Keratinocyte (primary cell): ENCODE measurements around the gene SDF2L1. TPM values are rescaled to one million over a fixed set of nuclear protein-coding genes. Genes with fewer than 3 reads are reported as not detected.

Experiments used
- DNase-seq: peaks from one replicate; pipeline ENCODE4 v3.0.0-alpha.2; 2011; ENCODE audit warnings: low read depth, missing footprints, low spot score
- FAIRE-seq: peaks from 2 replicates; lab custom pipeline; 2011; peaks lifted over from hg19 to GRCh38; lab: Jason Lieb, UNC
- H2AFZ ChIP-seq: 2 replicates; pipeline ENCODE4 v1.6.0; 2012; ENCODE audit warnings: low read length, control low read depth, inconsistent platforms; ENCODE audit not compliant: control insufficient read depth
- H3K27ac ChIP-seq: 2 replicates; pipeline ENCODE4 v1.5.1; 2011; ENCODE audit warnings: low read length; ENCODE audit not compliant: control insufficient read depth, insufficient read depth
- H3K27me3 ChIP-seq: 3 replicates; pipeline ENCODE4 v1.6.0; 2011; ENCODE audit warnings: low read length; ENCODE audit not compliant: control insufficient read depth, insufficient read depth; ENCODE audit errors: extremely low read depth
- H3K36me3 ChIP-seq, 2 experiments: 2 replicates in 1 of 2; 3 replicates in 1 of 2; pipeline ENCODE4 v1.5.1; 2011; ENCODE audit warnings: low read length in 2 of 2, mild to moderate bottlenecking in 1 of 2; ENCODE audit not compliant: control insufficient read depth in 2 of 2, insufficient read depth in 2 of 2; ENCODE audit errors: extremely low read depth in 1 of 2
- H3K4me1 ChIP-seq: 3 replicates; pipeline ENCODE4 v1.5.1; 2011; ENCODE audit warnings: low read length; ENCODE audit not compliant: control insufficient read depth, insufficient read depth; ENCODE audit errors: extremely low read depth
- H3K4me2 ChIP-seq: 3 replicates; pipeline ENCODE4 v1.6.0; 2011; ENCODE audit warnings: low read depth, low read length; ENCODE audit not compliant: control insufficient read depth, insufficient read depth; ENCODE audit errors: extremely low read depth
- H3K4me3 ChIP-seq, 3 experiments: fragments of 200-600 bp in 1 of 3; sonication (generic) in 1 of 3; 2 replicates in 2 of 3; 3 replicates in 1 of 3; pipeline ENCODE4 v1.5.1; 2011 to 2016; ENCODE audit warnings: low read length in 3 of 3, mild to moderate bottlenecking in 3 of 3, control low read depth in 2 of 3, inconsistent platforms in 1 of 3, low read depth in 1 of 3, mixed read lengths in 1 of 3, mixed run types in 1 of 3, moderate library complexity in 1 of 3; ENCODE audit not compliant: control insufficient read depth in 2 of 3, insufficient read depth in 2 of 3; ENCODE audit errors: extremely low read depth in 1 of 3
- H3K79me2 ChIP-seq: 2 replicates; pipeline ENCODE4 v1.6.0; 2012; ENCODE audit warnings: low read length; ENCODE audit not compliant: control insufficient read depth, insufficient read depth
- H3K9ac ChIP-seq: 3 replicates; pipeline ENCODE4 v1.6.0; 2011; ENCODE audit warnings: low read length; ENCODE audit not compliant: control insufficient read depth, insufficient read depth; ENCODE audit errors: extremely low read depth
- H3K9me1 ChIP-seq: 3 replicates; pipeline ENCODE4 v1.6.0; 2011; ENCODE audit warnings: low read length; ENCODE audit not compliant: control insufficient read depth, insufficient read depth; ENCODE audit errors: extremely low read depth
- H3K9me3 ChIP-seq: 2 replicates; pipeline ENCODE4 v1.5.1; 2012; ENCODE audit warnings: low read depth, low read length; ENCODE audit not compliant: control insufficient read depth
- H4K20me1 ChIP-seq: 3 replicates; pipeline ENCODE4 v1.6.0; 2011; ENCODE audit warnings: low read length; ENCODE audit not compliant: control insufficient read depth, insufficient read depth; ENCODE audit errors: extremely low read depth
- CTCF ChIP-seq, 3 experiments: IDR thresholded peaks in 1 of 3; conservative IDR thresholded peaks in 1 of 3; optimal IDR thresholded peaks in 1 of 3; 2 replicates in 2 of 3; 3 replicates in 1 of 3; pipeline versions ENCODE3 to v1.5.1; 2011; ENCODE audit warnings: low read length in 3 of 3, mild to moderate bottlenecking in 3 of 3, moderate library complexity in 2 of 3, control low read depth in 1 of 3, inconsistent platforms in 1 of 3; ENCODE audit not compliant: insufficient read depth in 2 of 3; ENCODE audit errors: extremely low read depth in 1 of 3
- EZH2 ChIP-seq: IDR thresholded peaks from one replicate; pipeline ENCODE4 v1.6.1; 2012; ENCODE audit warnings: inconsistent platforms, mild to moderate bottlenecking, low read length, moderate library complexity
- dilution Hi-C: fragments of 300-500 bp; cut with MboI; formaldehyde crosslinking; loops from one replicate; pipeline ENCODE4 v1.7.0; 2020; ENCODE audit warnings: low sequenced_read_pairs; ENCODE audit not compliant: extremely low pct_ligation_motif_present
- polyA plus RNA-seq, 5 experiments: library from polyadenylated mRNA; depleted of rRNA in 3 of 5; stranded (reverse) in 3 of 5; stranded (forward) in 1 of 5; unstranded in 1 of 5; fragments of >200 nt; gene quantifications; 1 replicate in 1 of 5; 2 replicates in 3 of 5; 3 replicates in 1 of 5; pipeline versions ENCODE4 v1.2.1 to v1.2.3, GENCODE V29; 2011 to 2012; ENCODE audit warnings: missing spikeins in 2 of 5, low read depth in 1 of 5, low replicate concordance in 1 of 5

SDF2L1 gene
- polyA plus RNA-seq, 1 donor (not counting 4 experiments of a cell fraction or from before 2014, with no cell fraction given): 25.6 TPM

GRCh38 chr22:21673534-21674321 is 31.6 kb downstream of the SDF2L1 start:
- TF ChIP-seq CTCF (optimal IDR thresholded peaks at IDR 0.05 in 1 of 3, IDR thresholded peaks at IDR 0.05 in 1 of 3, conservative IDR thresholded peaks at IDR 0.05 in 1 of 3; ENCODE audit: extremely low read depth in 1 of 3, insufficient read depth in 2 of 3, low read length in 3 of 3) (no peak), EZH2 (no peak)
- H3K4me2 ChIP-seq: no peak overlapping the region
- no peak for FAIRE-seq
- H4K20me1 ChIP-seq: no peaks in the 10 kb centered on the region
- H3K4me1 ChIP-seq: peaks cover 6% of the 10 kb centered on the region
- dilution Hi-C loops: no loop called here
- DNase-seq: no peak
- H3K4me3 ChIP-seq: no peak overlapping the region
- H3K9ac ChIP-seq: no peak overlapping the region
- H3K9me1 ChIP-seq: no peaks in the 10 kb centered on the region
- H3K79me2 ChIP-seq: peaks cover 3% of the 10 kb centered on the region
- H3K36me3 ChIP-seq: peaks cover 28 to 38% of the 10 kb centered on the region in 2 experiments
- H3K27ac ChIP-seq: no peak overlapping the region
- H3K27me3 ChIP-seq: no peaks in the 10 kb centered on the region
- H3K9me3 ChIP-seq: no peaks in the 10 kb centered on the region
- H2AFZ ChIP-seq: no peak overlapping the region

GRCh38 chr22:21674638-21675245 is 32.6 kb downstream of the SDF2L1 start:
- Histone ChIP-seq H3K79me2 (peaks cover 1% of the 10 kb centered on the region), H3K27me3 (no peaks in the 10 kb centered on the region), H3K4me2 (no peak overlapping the region), H3K36me3 (peaks cover 26 to 38% of the 10 kb centered on the region in 2 experiments), H3K4me3 (no peak overlapping the region), H2AFZ (no peak overlapping the region), H4K20me1 (no peaks in the 10 kb centered on the region), H3K9me1 (no peaks in the 10 kb centered on the region), H3K27ac (no peak overlapping the region), H3K4me1 (peaks cover 2% of the 10 kb centered on the region), H3K9ac (no peak overlapping the region), H3K9me3 (no peaks in the 10 kb centered on the region)
- dilution Hi-C loops: no loop called here
- TF ChIP-seq CTCF (optimal IDR thresholded peaks at IDR 0.05 in 1 of 3, IDR thresholded peaks at IDR 0.05 in 1 of 3, conservative IDR thresholded peaks at IDR 0.05 in 1 of 3; ENCODE audit: extremely low read depth in 1 of 3, insufficient read depth in 2 of 3, low read length in 3 of 3): no peak
- TF ChIP-seq EZH2: no peak
- DNase-seq (no peak), FAIRE-seq (no peak)
